Right cardiac atrium (tissue), 5 donors: ENCODE data around the gene SLC38A2. TPM values are rescaled to one million over a fixed set of nuclear protein-coding genes. Genes with fewer than 3 reads are reported as not detected.

Experiments
- ATAC-seq, 2 donors: fragments of 200-7000 bp; cut with Tn5 transposase; one replicate each; pipeline versions ENCODE4 v1.8.0 to v1.9.1; 2020; ENCODE audit warnings: moderate library complexity in 2 of 2, mild to moderate bottlenecking in 1 of 2
- DNase-seq, 3 donors: peaks; one replicate each; pipeline ENCODE4 v3.0.0-alpha.2; 2020
- H3K27ac ChIP-seq: one replicate; pipeline ENCODE4 v1.5.1; 2013; ENCODE audit warnings: mild to moderate bottlenecking, low read length, control low read depth, moderate library complexity
- H3K27me3 ChIP-seq: one replicate; pipeline ENCODE4 v1.6.1; 2013; ENCODE audit not compliant: control insufficient read depth, insufficient read depth
- H3K4me1 ChIP-seq: one replicate; pipeline ENCODE4 v1.6.1; 2013; ENCODE audit warnings: low read length; ENCODE audit not compliant: control insufficient read depth, insufficient read depth
- H3K4me3 ChIP-seq: one replicate; pipeline ENCODE4 v1.5.1; 2013; ENCODE audit warnings: low read length, control low read depth
- H3K9me3 ChIP-seq: one replicate; pipeline ENCODE4 v1.6.1; 2013; ENCODE audit warnings: low read length; ENCODE audit not compliant: control insufficient read depth
- WGBS: extraction: QIAGEN DNeasy Blood & Tissue Kit; methylation state at CpG from one replicate; pipeline ENCODE4 v1.1.7; 2013; 5-methylcytosine and 5-hydroxymethylcytosine counted together
- intact Hi-C, 4 donors: fragments of 100-400 bp; cut with DNase I; formaldehyde crosslinking; loops; one replicate each; pipeline versions ENCODE4 v1.11.0 to v1.14.0; 2022 to 2023
- long read RNA-seq, 4 donors: library from polyadenylated mRNA; unstranded; transcript quantifications; one replicate each; pipeline ENCODE4 v2.0.0, GENCODE V29; 2020 to 2021
- polyA plus RNA-seq: library from polyadenylated mRNA; stranded (reverse); fragments of 200-250 nt; gene quantifications from one replicate; pipeline ENCODE4 v1.2.3, GENCODE V29; 2013
- total RNA-seq, 4 donors: library from RNA; stranded (reverse); fragmentation: NEBNext Ultra II Directional; extraction: Animal tissue kit (Norgen Biotek cat#: 25700); gene quantifications; one replicate each; pipeline ENCODE4 v1.2.1, GENCODE V29; 2021
- donor health status: healthy with polysubstance abuse.
- donor health status: DM: no; HTN: yes; CAD: no.
- donor health status: DM: no; HTN: no; CAD: no.
- donor health status: DM: no; HTN: yes; CAD: no; lungs with severe emphysema.
- donor health status: DM: yes; HTN: yes; CAD: no.

SLC38A2 gene
- total RNA-seq = 100 to 1,000 TPM in 3 of 4 donors, 10 to 100 TPM in 1; 87.3 to 143 (median 115) TPM
- polyA plus RNA-seq = 69.5 TPM
- long read RNA-seq, donor 1, full-length matches to known transcripts = 14 of 38 reads
- long read RNA-seq, donor 1, partial matches to known transcripts = 15 of 38 reads
- long read RNA-seq, donor 1, other reads (novel, unspliced or antisense) = 9 of 38 reads
- long read RNA-seq, donor 2, full-length matches to known transcripts = 26 of 31 reads
- long read RNA-seq, donor 2, partial matches to known transcripts = 4 of 31 reads
- long read RNA-seq, donor 2, other reads (novel, unspliced or antisense) = 1 of 31 reads
- long read RNA-seq, donor 3, full-length matches to known transcripts = 139 of 185 reads
- long read RNA-seq, donor 3, partial matches to known transcripts = 26 of 185 reads
- long read RNA-seq, donor 3, other reads (novel, unspliced or antisense) = 20 of 185 reads
- long read RNA-seq, donor 4, full-length matches to known transcripts = 15 of 16 reads
- long read RNA-seq, donor 4, partial matches to known transcripts = 1 of 16 reads
- long read RNA-seq, donor 4, other reads (novel, unspliced or antisense) = 0 of 16 reads

DNA sequence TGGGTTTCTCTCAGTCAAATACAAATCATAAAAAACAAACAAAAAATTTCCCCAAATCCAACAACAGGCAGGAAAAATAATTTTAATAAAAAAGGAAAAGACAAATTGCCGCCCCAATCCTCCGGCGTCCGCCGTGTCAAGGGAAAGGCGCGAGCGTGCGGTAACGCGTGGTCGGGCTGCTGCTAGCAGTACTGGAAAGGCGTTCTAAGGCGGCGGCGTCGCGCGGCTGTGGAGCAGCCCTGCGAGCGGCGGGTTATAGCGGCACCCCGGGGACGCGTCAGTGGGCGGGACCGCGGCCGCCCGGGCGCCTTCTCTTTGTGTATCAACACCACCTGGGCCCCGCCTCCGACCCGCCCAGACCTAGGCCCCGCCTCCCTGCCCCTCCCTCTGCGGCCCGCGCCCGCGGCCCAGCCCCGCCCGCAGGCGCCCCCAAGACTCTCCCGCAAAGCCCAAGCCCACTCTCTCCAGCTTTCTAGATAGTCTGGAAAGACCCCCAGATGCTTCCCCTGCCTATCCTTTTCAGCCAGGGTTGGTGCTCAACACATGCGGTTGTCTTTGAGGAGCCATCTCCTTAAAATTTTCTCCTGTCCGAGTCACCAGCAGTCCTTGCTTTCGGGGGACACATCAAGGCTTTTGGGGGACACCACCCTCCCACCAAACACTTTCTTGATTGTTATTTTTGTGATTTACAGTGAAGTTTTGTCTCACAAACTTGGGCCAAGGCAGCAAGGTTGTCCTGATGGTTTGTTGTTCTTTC lies at the start of gene SLC38A2:
SLC38A2 (minus strand) TSS at position 230 of the 757 bp plus-strand sequence. CDS start 1,480 bp downstream, outside the sequence.
- under 1% methylated on average over 48 of the region's 48 CpGs for WGBS
- Histone ChIP-seq H3K4me3 (peak within 1 kb of the TSS; percentile 87), H3K27ac (peak within 1 kb of the TSS; percentile 97), H3K27me3 (no peaks in the 10 kb centered on the region), H3K4me1 (peaks cover 8% of the 10 kb centered on the region), H3K9me3 (no peaks in the 10 kb centered on the region)
- ATAC-seq = peak; percentile 97 to 98
- peak; percentile 98 to 100 (median 99) for DNase-seq
- intact Hi-C loops = loop anchor here in 3 of 4 donors (5.0 to 10.0 kb wide), 3 partner anchors 100 to 290 kb away; no protein-coding TSS in a partner anchor

DNA sequence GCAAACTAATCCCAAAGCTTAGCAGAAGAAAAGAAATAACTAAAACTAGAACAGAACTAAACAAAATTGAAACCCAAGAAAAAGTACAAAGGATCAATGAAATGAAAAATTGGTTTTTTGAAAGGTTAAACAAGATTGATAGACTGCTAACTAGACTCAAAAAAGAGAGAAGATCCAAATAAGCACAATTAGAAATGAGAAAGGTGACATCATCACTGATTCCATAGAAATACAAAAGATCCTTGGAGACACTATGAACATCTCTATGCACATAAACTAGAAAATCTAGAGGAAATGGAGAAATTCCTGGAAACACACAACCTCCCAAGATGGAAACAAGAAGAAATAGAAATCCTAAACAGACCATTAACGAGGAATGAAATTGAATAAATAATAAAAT lies 47.1 kb upstream of the SLC38A2 start:
- ATAC-seq (no peak), DNase-seq (no peak)
- no peaks in the 10 kb centered on the region for H3K27me3 ChIP-seq
- no peak overlapping the region for H3K4me3 ChIP-seq
- no peaks in the 10 kb centered on the region for H3K4me1 ChIP-seq
- no peaks in the 10 kb centered on the region for H3K9me3 ChIP-seq
- intact Hi-C loops = no loop called here
- 88% methylated on average over 1 of the region's 1 CpG for WGBS
- H3K27ac ChIP-seq = no peak overlapping the region

DNA sequence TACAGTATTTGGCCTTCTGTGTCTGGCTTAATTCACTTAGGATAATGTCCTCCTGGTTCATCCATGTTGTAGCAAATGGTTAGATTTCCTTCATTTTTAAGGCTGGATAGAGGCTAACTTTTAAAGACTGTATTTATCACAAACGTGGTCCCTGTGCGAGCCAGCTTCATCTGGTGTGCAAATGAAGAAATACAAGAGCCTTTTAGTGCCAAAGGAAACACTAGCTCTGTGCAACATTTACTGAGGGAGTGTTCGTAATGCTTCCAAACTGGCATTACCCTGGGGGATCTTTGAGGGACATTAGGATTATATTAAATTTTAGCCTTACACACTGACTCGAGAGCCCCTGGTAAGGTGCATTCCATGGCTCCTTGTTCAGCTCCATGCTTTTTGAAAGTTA lies 43.0 kb upstream of the SLC38A2 start:
- H3K27ac ChIP-seq = no peak overlapping the region
- H3K9me3 ChIP-seq = no peaks in the 10 kb centered on the region
- H3K27me3 ChIP-seq = no peaks in the 10 kb centered on the region
- WGBS = 52% methylated on average over 4 of the region's 4 CpGs
- ATAC-seq = peak; percentile 76 to 92
- DNase-seq = peak in 2 of 3 donors; percentile 26 to 75
- no peaks in the 10 kb centered on the region for H3K4me1 ChIP-seq
- H3K4me3 ChIP-seq = no peak overlapping the region
- intact Hi-C loops = no loop called here

DNA sequence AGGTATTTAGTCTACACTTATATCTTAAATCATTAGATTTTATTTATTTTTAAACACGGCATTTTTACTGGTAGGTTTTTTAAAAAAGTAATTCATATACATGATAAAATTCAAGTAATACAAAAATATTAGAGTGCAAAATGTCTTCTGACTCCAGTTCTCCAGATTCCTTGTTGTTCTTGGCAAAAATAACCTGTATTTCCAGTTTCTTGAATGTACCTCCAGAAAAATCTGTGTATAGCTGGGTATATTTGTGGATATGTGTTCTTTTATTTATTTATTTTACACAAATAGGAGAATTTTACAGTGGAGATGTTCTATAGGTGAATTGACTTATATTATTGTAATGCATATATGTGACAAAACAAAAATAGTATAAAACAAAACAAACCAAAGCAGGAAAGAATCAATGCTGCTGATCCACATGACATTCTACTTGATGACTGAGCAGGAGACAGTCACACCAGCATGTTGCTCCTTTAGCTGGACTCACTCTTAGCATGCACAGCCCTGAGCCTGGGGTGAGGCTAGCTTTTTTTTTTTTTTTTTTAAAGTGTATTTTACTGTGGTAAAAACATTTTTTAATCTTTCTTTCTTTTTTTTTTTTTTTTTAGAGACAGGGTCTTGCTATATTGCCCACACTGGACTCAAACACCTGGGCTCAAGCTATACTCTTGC lies 42.2 kb upstream of the SLC38A2 start:
- Histone ChIP-seq H3K9me3 (no peaks in the 10 kb centered on the region), H3K27ac (no peak overlapping the region), H3K27me3 (no peaks in the 10 kb centered on the region), H3K4me1 (no peaks in the 10 kb centered on the region), H3K4me3 (no peak overlapping the region)
- WGBS = 76% methylated on average over 1 of the region's 1 CpG
- DNase-seq (no peak), ATAC-seq (peak; percentile 36)
- intact Hi-C loops = no loop called here

DNA sequence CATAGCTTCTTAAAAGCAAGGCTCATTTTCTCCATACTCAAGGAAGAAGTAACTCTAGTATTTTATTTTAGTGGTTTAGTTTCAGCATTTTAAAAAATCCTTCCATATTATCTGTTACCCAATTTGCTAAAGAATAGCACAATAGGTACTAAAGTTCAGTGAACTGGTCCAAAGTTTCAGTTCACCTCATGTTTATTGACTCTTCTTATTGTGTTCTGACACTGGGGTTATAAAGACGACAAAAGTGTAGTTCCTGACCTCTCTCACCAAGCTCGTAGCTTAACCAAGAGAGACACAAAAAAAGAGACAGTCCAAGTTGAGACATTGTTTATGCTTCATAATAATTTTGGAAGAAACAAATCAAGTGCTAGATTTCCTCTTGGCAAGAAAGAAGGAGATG lies 40.8 kb upstream of the SLC38A2 start:
- no peak overlapping the region for H3K27ac ChIP-seq
- intact Hi-C loops = no loop called here
- no peaks in the 10 kb centered on the region for H3K27me3 ChIP-seq
- H3K4me1 ChIP-seq = peaks cover 5% of the 10 kb centered on the region
- H3K9me3 ChIP-seq = no peaks in the 10 kb centered on the region
- H3K4me3 ChIP-seq = no peak overlapping the region
- no peak for ATAC-seq
- DNase-seq = no peak
- WGBS = 34% methylated on average over 2 of the region's 2 CpGs

DNA sequence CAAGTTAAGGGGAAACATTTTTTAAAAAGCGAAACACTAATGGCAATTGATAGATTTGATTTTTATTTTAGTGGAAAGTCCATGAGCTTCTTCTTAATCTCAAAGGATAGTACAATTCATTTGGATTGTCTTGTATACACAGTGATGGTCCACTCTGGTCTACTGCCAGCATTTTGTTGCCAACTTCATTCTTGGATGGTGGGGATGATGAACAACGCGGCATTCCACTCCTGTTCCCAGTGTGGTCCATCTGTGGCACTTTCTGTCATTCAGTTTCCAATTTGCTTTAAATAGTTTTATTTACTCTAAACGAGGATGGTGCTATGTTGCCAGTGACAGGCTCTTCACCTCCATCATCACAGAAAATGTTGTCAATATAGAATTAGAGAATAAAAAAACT lies 40.3 kb upstream of the SLC38A2 start:
- no peak for DNase-seq
- Histone ChIP-seq H3K9me3 (no peaks in the 10 kb centered on the region), H3K27ac (no peak overlapping the region), H3K27me3 (no peaks in the 10 kb centered on the region), H3K4me3 (no peak overlapping the region), H3K4me1 (peaks cover 6% of the 10 kb centered on the region)
- ATAC-seq = no peak
- intact Hi-C loops = no loop called here
- 72% methylated on average over 4 of the region's 4 CpGs for WGBS

DNA sequence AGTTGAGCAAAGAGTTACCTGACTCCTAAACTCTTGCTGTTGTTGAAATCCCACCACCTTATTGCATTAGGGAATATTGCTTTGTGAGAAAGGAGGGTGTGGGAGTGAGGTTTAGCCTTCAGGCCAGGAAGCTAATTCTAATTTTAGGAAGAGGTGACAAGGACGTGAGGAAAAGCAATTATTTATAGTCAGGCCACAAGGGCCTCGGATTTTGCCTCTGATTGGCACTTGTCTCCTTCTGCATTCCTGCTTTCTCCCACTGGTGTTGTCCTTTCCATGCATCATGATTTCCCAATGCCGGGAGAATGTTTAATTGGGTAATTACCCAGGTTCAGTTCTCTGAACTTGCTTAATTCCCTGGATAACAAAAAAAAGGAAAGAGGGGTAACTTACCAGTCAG lies 37.9 kb upstream of the SLC38A2 start:
- H3K4me1 ChIP-seq = peaks cover 9% of the 10 kb centered on the region
- no peak overlapping the region for H3K4me3 ChIP-seq
- no peaks in the 10 kb centered on the region for H3K27me3 ChIP-seq
- intact Hi-C loops = no loop called here
- ATAC-seq = peak; percentile 55 to 70
- 15% methylated on average over 3 of the region's 3 CpGs for WGBS
- DNase-seq = no peak
- H3K9me3 ChIP-seq = no peaks in the 10 kb centered on the region
- H3K27ac ChIP-seq = peak overlapping the region; percentile 36

DNA sequence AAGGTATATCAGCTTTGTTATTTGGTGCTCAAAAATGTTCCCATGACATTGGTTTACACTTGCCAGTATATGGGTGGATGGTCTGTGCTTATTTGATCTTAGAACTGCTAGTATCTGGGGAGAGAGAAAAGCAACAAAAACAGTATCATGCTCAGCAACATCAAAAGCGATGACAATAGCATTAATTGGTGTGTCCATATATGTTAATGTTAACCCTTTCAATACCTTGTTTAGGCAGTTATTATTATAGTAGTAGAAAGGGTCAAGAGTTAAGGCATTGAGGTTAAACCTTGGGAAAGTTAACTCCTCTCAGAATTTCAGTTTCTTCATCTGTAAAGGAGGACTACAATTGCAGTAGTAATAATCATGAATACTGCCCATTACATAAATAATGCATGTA lies 37.4 kb upstream of the SLC38A2 start:
- peak overlapping the region; percentile 36 for H3K27ac ChIP-seq
- no peaks in the 10 kb centered on the region for H3K27me3 ChIP-seq
- H3K4me1 ChIP-seq = peaks cover 9% of the 10 kb centered on the region
- ATAC-seq (no peak), DNase-seq (no peak)
- no peaks in the 10 kb centered on the region for H3K9me3 ChIP-seq
- 73% methylated on average over 1 of the region's 1 CpG for WGBS
- intact Hi-C loops = no loop called here
- H3K4me3 ChIP-seq = no peak overlapping the region

DNA sequence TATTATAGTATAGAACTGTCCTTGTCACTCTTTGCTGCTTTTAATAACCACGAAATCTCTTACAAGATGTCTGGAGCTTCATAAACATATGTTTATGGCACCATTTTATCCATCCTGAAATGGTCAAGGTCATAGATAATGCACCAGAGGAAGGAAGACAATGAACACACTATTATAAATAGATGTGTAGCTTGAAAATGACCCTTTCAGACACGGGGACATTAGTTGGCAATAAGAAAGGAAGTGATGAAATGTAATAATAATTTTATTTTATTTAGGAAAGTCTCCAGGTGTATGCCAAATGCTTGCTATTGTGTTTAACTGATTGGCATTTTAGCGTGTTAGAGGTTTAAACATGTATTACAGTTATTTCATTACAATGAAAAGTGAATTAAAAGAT lies 36.8 kb upstream of the SLC38A2 start:
- 38% methylated on average over 3 of the region's 3 CpGs for WGBS
- H3K4me1 ChIP-seq = peaks cover 9% of the 10 kb centered on the region

DNA sequence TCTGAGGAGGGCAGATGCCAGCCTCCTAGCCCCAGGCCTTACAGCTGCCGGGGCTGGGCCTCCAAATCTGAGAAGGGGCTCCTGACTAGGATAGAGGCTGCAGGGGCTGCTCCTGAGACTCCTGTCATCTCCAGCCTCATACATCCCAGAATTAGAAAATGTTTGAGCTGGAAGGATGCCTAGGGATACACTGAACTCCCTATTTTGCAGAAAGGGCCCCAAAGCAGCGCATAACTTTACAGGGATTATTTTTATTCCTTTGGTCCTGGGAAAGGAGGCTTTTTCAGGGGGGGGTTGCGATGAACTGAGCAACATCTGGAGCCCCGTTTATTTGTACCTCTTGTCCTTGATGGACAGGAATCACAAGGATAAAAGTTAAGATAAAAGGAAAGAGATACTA lies 35.9 kb upstream of the SLC38A2 start:
- WGBS = 61% methylated on average over 4 of the region's 4 CpGs
- Histone ChIP-seq H3K27me3 (no peaks in the 10 kb centered on the region), H3K27ac (no peak overlapping the region), H3K9me3 (no peaks in the 10 kb centered on the region), H3K4me1 (peaks cover 9% of the 10 kb centered on the region), H3K4me3 (no peak overlapping the region)
- no peak for DNase-seq
- no peak for ATAC-seq
- intact Hi-C loops = no loop called here

More for the DNA sequence above, 36.8 kb upstream of the SLC38A2 start:
- Histone ChIP-seq H3K27ac (no peak overlapping the region), H3K27me3 (no peaks in the 10 kb centered on the region), H3K9me3 (no peaks in the 10 kb centered on the region), H3K4me3 (no peak overlapping the region)
- ATAC-seq (no peak), DNase-seq (no peak)
- intact Hi-C loops = no loop called here
